OCI-LY3 (cell line): ENCODE data around the gene VAMP7.

Experiments used
- H2AFZ ChIP-seq: fragments of 200-600, 300-600 bp; shearing (Covaris generic); 2 replicates; pipeline ENCODE4 v1.6.0; 2014; ENCODE audit warnings: antibody characterized with exemption, low read depth, low read length
- H3K27ac ChIP-seq: fragments of 200-600, 300-600 bp; sonication (generic); 2 replicates; pipeline ENCODE4 v1.5.1; 2014; ENCODE audit warnings: mild to moderate bottlenecking, low read length, moderate library complexity, mixed read lengths
- H3K27me3 ChIP-seq: fragments of 200-600, 300-600 bp; sonication (generic); 2 replicates; pipeline ENCODE4 v1.6.1; 2014; ENCODE audit warnings: low read depth, low read length, mixed read lengths
- H3K36me3 ChIP-seq: fragments of 200-600, 300-600 bp; sonication (generic); replicated peaks from 2 replicates; pipeline ENCODE3; 2014; ENCODE audit warnings: low read depth, low read length, mixed read lengths
- H3K4me1 ChIP-seq: fragments of 300-600, 200-600 bp; sonication (generic); 2 replicates; pipeline ENCODE4 v1.6.1; 2014; ENCODE audit warnings: low read length, mixed read lengths
- H3K4me2 ChIP-seq: fragments of 200-600, 300-600 bp; sonication (generic); 2 replicates; pipeline ENCODE4 v1.6.1; 2014; ENCODE audit warnings: low read length, mixed read lengths
- H3K4me3 ChIP-seq: fragments of 300-600, 200-600 bp; sonication (generic); 2 replicates; pipeline ENCODE4 v1.5.1; 2014; ENCODE audit warnings: antibody characterized with exemption, mild to moderate bottlenecking, low read length, moderate library complexity
- H3K79me2 ChIP-seq: fragments of 300-600, 200-600 bp; shearing (Covaris generic); 2 replicates; pipeline ENCODE4 v1.6.1; 2014; ENCODE audit warnings: mild to moderate bottlenecking, low read length, mixed read lengths
- H3K9ac ChIP-seq: fragments of 300-600, 200-600 bp; shearing (Covaris generic); 2 replicates; pipeline ENCODE4 v1.6.0; 2014; ENCODE audit warnings: mild to moderate bottlenecking, low read length, moderate library complexity
- H3K9me3 ChIP-seq: fragments of 200-600, 300-600 bp; shearing (Covaris generic); 2 replicates; pipeline ENCODE4 v1.6.1; 2014; ENCODE audit warnings: low read length, mixed read lengths; ENCODE audit not compliant: insufficient read depth
- H4K20me1 ChIP-seq: fragments of 200-600, 300-600 bp; sonication (generic); 2 replicates; pipeline ENCODE4 v1.6.1; 2016; ENCODE audit warnings: low read length, mixed read lengths; ENCODE audit not compliant: insufficient read depth
- EZH2phosphoT487 ChIP-seq: fragments of 200-600 bp; shearing (Covaris generic); IDR thresholded peaks from 2 replicates; pipeline ENCODE4 v1.6.1; 2018; ENCODE audit warnings: antibody characterized with exemption, mixed run types, low read depth
- TF ChIP-seq, protein P1 (sequence below): fragments of 200-600, 300-600 bp; sonication (generic); IDR thresholded peaks from 2 replicates; pipeline ENCODE4 v1.5.1; 2014; ENCODE audit warnings: antibody characterized with exemption, low read length, low read depth

Gene VAMP7

DNA sequence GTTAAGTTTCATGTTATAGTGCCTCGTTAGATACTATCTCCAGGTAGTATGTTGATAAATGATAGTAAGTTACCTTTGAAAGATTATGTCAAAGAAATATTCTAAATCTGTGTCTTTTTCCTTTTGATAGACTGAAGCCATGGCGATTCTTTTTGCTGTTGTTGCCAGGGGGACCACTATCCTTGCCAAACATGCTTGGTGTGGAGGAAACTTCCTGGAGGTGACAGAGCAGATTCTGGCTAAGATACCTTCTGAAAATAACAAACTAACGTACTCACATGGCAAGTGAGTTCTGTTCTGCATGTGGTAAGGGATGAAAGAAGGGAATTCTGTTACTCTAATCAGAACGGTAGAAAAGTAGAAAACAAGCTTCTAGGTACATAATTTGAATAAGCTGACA, 8.2 kb downstream of the VAMP7 start:
- no peak overlapping the region for H3K4me3 ChIP-seq
- H3K4me1 ChIP-seq, result peaks cover 4% of the 10 kb centered on the region; the same call in 1 of the 2 replicates
- H3K9ac ChIP-seq, result no peak overlapping the region
- TF ChIP-seq, protein P1, sequence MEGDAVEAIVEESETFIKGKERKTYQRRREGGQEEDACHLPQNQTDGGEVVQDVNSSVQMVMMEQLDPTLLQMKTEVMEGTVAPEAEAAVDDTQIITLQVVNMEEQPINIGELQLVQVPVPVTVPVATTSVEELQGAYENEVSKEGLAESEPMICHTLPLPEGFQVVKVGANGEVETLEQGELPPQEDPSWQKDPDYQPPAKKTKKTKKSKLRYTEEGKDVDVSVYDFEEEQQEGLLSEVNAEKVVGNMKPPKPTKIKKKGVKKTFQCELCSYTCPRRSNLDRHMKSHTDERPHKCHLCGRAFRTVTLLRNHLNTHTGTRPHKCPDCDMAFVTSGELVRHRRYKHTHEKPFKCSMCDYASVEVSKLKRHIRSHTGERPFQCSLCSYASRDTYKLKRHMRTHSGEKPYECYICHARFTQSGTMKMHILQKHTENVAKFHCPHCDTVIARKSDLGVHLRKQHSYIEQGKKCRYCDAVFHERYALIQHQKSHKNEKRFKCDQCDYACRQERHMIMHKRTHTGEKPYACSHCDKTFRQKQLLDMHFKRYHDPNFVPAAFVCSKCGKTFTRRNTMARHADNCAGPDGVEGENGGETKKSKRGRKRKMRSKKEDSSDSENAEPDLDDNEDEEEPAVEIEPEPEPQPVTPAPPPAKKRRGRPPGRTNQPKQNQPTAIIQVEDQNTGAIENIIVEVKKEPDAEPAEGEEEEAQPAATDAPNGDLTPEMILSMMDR, result no peak
- TF ChIP-seq EZH2phosphoT487, result no peak
- no peaks in the 10 kb centered on the region for H3K27me3 ChIP-seq
- no peaks in the 10 kb centered on the region for H4K20me1 ChIP-seq
- H3K9me3 ChIP-seq, result no peaks in the 10 kb centered on the region
- no peaks in the 10 kb centered on the region for H3K79me2 ChIP-seq
- peaks cover 29% of the 10 kb centered on the region for H3K36me3 ChIP-seq
- H3K27ac ChIP-seq, result no peak overlapping the region
- no peak overlapping the region for H3K4me2 ChIP-seq
- no peak overlapping the region for H2AFZ ChIP-seq

DNA sequence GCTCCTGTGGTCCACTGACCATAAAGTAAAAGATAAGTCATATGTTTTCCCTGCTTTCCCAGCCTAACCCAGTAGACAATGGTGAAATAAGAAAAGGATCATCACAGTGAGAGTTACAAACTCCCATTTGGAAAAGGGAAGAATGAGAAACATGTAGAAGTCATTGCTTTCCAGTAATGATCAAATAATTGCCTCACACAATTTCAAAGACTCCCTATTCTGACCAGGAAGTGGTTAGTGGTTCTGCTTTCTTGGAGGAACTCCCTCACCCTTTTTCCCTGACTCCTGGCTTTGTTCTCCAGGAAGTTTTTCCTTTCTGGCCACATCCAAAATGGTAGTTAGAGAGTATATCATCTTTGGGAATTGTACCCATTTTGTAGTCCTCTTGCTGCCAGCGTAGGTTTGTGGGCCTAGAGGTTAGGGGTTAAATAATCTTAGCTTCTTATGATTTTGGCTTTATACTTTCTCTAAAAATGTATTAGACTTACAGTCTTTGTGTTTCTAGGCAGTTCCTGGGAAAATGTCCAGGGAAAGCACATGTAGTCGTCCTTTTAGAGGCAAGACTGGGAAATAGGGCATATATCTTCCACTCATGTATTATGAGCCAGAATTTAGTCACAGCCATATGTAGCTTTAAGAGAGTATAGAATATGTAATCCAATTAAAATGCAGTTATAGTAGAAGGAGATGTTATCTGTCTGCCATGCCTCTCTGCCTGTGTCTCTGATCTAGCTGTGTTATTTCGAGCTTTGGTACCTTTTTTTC, 10.5 kb downstream of the VAMP7 start:
- TF ChIP-seq, protein P1, result no peak
- TF ChIP-seq EZH2phosphoT487, result no peak
- no peaks in the 10 kb centered on the region for H3K79me2 ChIP-seq
- no peak overlapping the region for H3K4me3 ChIP-seq
- H3K4me2 ChIP-seq, result no peak overlapping the region
- H2AFZ ChIP-seq, result no peak overlapping the region
- no peak overlapping the region for H3K27ac ChIP-seq
- peaks cover 4% of the 10 kb centered on the region; the same call in 1 of the 2 replicates for H3K4me1 ChIP-seq
- H3K9me3 ChIP-seq, result no peaks in the 10 kb centered on the region
- H3K9ac ChIP-seq, result no peak overlapping the region
- H3K27me3 ChIP-seq, result no peaks in the 10 kb centered on the region
- peaks cover 38% of the 10 kb centered on the region for H3K36me3 ChIP-seq
- H4K20me1 ChIP-seq, result no peaks in the 10 kb centered on the region

DNA sequence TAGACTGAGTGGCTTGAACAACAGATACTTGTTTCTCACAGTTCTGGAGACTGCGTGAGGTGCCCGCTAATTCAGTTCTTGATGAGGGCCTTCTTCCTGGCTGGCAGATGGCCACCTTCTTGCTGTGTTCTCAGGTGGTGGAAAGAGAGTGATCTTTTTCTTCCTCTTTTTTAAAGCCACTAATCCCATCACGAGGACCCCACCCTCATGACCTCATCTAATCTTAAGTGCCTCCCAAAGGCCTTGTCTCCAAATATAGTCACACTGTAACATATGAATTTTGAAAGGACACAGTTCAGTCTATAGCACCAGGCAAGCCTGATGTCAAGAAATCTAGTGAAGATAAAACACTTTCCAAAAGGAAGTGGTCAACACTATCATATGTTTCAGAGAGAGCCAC, 12.4 kb downstream of the VAMP7 start:
- H3K9me3 ChIP-seq, result no peaks in the 10 kb centered on the region
- no peak overlapping the region for H3K9ac ChIP-seq
- no peak overlapping the region for H2AFZ ChIP-seq
- H3K27me3 ChIP-seq, result no peaks in the 10 kb centered on the region
- no peaks in the 10 kb centered on the region for H4K20me1 ChIP-seq
- peaks cover 4% of the 10 kb centered on the region; the same call in 1 of the 2 replicates for H3K4me1 ChIP-seq
- H3K4me3 ChIP-seq, result no peak overlapping the region
- no peaks in the 10 kb centered on the region for H3K79me2 ChIP-seq
- H3K4me2 ChIP-seq, result no peak overlapping the region
- TF ChIP-seq, protein P1, result no peak
- no peak for TF ChIP-seq EZH2phosphoT487
- no peak overlapping the region for H3K27ac ChIP-seq
- H3K36me3 ChIP-seq, result peaks cover 36% of the 10 kb centered on the region

DNA sequence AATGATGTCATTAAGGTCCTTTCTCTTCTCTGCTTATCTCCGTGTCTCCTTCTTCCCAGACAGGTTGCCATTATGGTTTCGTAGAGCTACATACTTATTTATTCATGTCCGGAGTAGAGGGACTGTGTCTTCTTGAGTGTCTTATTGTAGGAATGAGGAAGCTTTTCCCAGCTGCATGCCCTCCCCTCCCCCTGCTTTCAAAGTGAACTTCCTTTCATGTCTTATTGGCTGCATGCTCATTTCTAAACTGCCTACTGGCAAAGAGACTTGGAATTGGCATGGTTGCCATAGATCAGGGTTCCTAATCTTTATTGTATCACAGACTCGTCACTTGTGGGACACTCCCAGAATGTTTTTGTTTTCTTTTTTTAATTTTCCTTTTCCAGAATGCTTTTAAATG, 15.4 kb downstream of the VAMP7 start:
- Histone ChIP-seq H3K4me3 (no peak overlapping the region), H3K4me2 (no peak overlapping the region), H3K36me3 (peaks cover 43% of the 10 kb centered on the region), H3K27ac (no peak overlapping the region), H3K4me1 (peaks cover 4% of the 10 kb centered on the region; the same call in 1 of the 2 replicates), H4K20me1 (no peaks in the 10 kb centered on the region), H3K9me3 (no peaks in the 10 kb centered on the region), H3K9ac (no peak overlapping the region), H3K27me3 (no peaks in the 10 kb centered on the region), H3K79me2 (no peaks in the 10 kb centered on the region), H2AFZ (no peak overlapping the region)
- TF ChIP-seq EZH2phosphoT487, result no peak
- TF ChIP-seq, protein P1, result no peak
